GM23338 (cell line): ENCODE data around the gene BCDIN3D. TPM values are rescaled to one million over a fixed set of nuclear protein-coding genes. Genes with fewer than 3 reads are reported as not detected.

Source experiments
- ATAC-seq: fragments of 200-7000 bp; cut with Tn5 transposase; 3 replicates; pipeline ENCODE4 v1.9.1; 2020
- DNase-seq: peaks from one replicate; pipeline ENCODE4 v3.0.0-alpha.2; 2015; ENCODE audit warnings: low spot score
- H2AFZ ChIP-seq: fragments of 200-600 bp; sonication (generic); 2 replicates; pipeline ENCODE4 v1.8.0; 2016; ENCODE audit warnings: antibody characterized with exemption, mild to moderate bottlenecking, moderate library complexity
- H3F3A ChIP-seq: fragments of 200-600 bp; sonication (generic); replicated peaks from 2 replicates; pipeline ENCODE4 v1.8.0; 2017; ENCODE audit warnings: antibody characterized with exemption, mixed run types, low read depth
- H3K27ac ChIP-seq: fragments of 200-600 bp; sonication (generic); 2 replicates; pipeline ENCODE4 v1.6.1; 2016; ENCODE audit warnings: low read depth
- H3K27me3 ChIP-seq: fragments of 200-600 bp; sonication (generic); 2 replicates; pipeline ENCODE4 v1.8.0; 2016; ENCODE audit warnings: mild to moderate bottlenecking, mixed run types, moderate library complexity; ENCODE audit not compliant: insufficient read depth
- H3K36me3 ChIP-seq: fragments of 200-600 bp; sonication (generic); 2 replicates; pipeline ENCODE4 v1.8.0; 2016; ENCODE audit warnings: mild to moderate bottlenecking; ENCODE audit not compliant: insufficient read depth
- H3K4me1 ChIP-seq: fragments of 200-600 bp; sonication (generic); 2 replicates; pipeline ENCODE4 v1.8.0; 2016; ENCODE audit warnings: mild to moderate bottlenecking, moderate library complexity; ENCODE audit not compliant: insufficient read depth
- H3K4me2 ChIP-seq: fragments of 200-600 bp; sonication (generic); 2 replicates; pipeline ENCODE4 v1.7.1; 2017; ENCODE audit warnings: mixed run types
- H3K4me3 ChIP-seq: fragments of 200-600 bp; sonication (generic); 2 replicates; pipeline ENCODE4 v1.6.1; 2016; ENCODE audit warnings: mixed run types
- H3K79me2 ChIP-seq: fragments of 200-600 bp; sonication (generic); replicated peaks from 2 replicates; pipeline ENCODE4 v1.8.0; 2017; ENCODE audit warnings: mild to moderate bottlenecking; ENCODE audit not compliant: insufficient read depth
- H3K9me2 ChIP-seq: fragments of 200-600 bp; sonication (generic); 2 replicates; pipeline ENCODE4 v1.8.0; 2017; ENCODE audit not compliant: insufficient read depth
- H4K20me1 ChIP-seq: fragments of 200-600 bp; sonication (generic); replicated peaks from 2 replicates; pipeline ENCODE4 v1.8.0; 2017; ENCODE audit warnings: mild to moderate bottlenecking; ENCODE audit not compliant: insufficient read depth
- H3K27ac Mint-ChIP-seq: 2 replicates; pipeline ENCODE4 v1.8.0; 2020; ENCODE audit warnings: inconsistent platforms, mild to moderate bottlenecking, moderate library complexity, mixed read lengths
- H3K27me3 Mint-ChIP-seq: 3 replicates; pipeline ENCODE4 v1.8.0; 2022; ENCODE audit warnings: low read depth, mild to moderate bottlenecking, moderate library complexity, mixed read lengths, inconsistent platforms; ENCODE audit not compliant: insufficient read depth, poor library complexity
- H3K36me3 Mint-ChIP-seq: 3 replicates; pipeline ENCODE4 v1.8.0; 2021; ENCODE audit warnings: low read depth, mild to moderate bottlenecking, inconsistent platforms, moderate library complexity, mixed read lengths
- H3K4me1 Mint-ChIP-seq: 3 replicates; pipeline ENCODE4 v1.8.0; 2020; ENCODE audit warnings: mild to moderate bottlenecking, inconsistent platforms, mixed read lengths
- H3K4me3 Mint-ChIP-seq: 3 replicates; pipeline ENCODE4 v1.8.0; 2021; ENCODE audit warnings: moderate library complexity, mild to moderate bottlenecking, inconsistent platforms, mixed read lengths
- H3K9me3 Mint-ChIP-seq: 3 replicates; pipeline ENCODE4 v1.8.0; 2020; ENCODE audit warnings: moderate library complexity, mild to moderate bottlenecking, inconsistent platforms, mixed read lengths
- EZH2 ChIP-seq: fragments of 200-600 bp; sonication (generic); IDR thresholded peaks from one replicate; pipeline ENCODE4 v1.8.0; 2017; ENCODE audit warnings: antibody characterized with exemption, mild to moderate bottlenecking, low read depth; ENCODE audit not compliant: unreplicated experiment
- EZH2phosphoT487 ChIP-seq: fragments of 200-600 bp; sonication (generic); IDR thresholded peaks from one replicate; pipeline ENCODE4 v1.8.1; 2018; ENCODE audit warnings: antibody characterized with exemption; ENCODE audit not compliant: unreplicated experiment
- JUNB ChIP-seq: IDR thresholded peaks from one replicate; pipeline ENCODE4 v1.6.1; 2016; ENCODE audit warnings: antibody characterized with exemption; ENCODE audit not compliant: unreplicated experiment
- NANOG ChIP-seq: IDR thresholded peaks from 2 replicates; pipeline ENCODE4 v1.6.1; 2016; ENCODE audit warnings: antibody characterized with exemption, borderline replicate concordance
- ZNF114 ChIP-seq: fragments of 250-450 bp; sonication (Bioruptor Pico); IDR thresholded peaks from 2 replicates; pipeline ENCODE4 v1.5.0; 2020; ENCODE audit warnings: mild to moderate bottlenecking, moderate library complexity
- ZNF331 ChIP-seq: fragments of 250-450 bp; sonication (Bioruptor Pico); IDR thresholded peaks from 2 replicates; pipeline ENCODE4 v1.5.0; 2020; ENCODE audit warnings: low read depth, mild to moderate bottlenecking, moderate library complexity
- polyA plus RNA-seq: library from polyadenylated mRNA; unstranded; fragments of >200 nt; fragmentation: Nextera tagmentation; extraction: Ambion mirVana; gene quantifications from 2 replicates; pipeline ENCODE4 v1.2.1, GENCODE V29; 2016
- total RNA-seq: library from RNA; depleted of rRNA; stranded (reverse); fragments of >200 nt; shearing (Covaris generic); gene quantifications from 2 replicates; pipeline ENCODE4 v1.2.3, GENCODE V29; 2014
- TF ChIP-seq, protein P1 (sequence below), 2 experiments: fragments of 200-600 bp in 1 of 2; sonication (generic) in 1 of 2; conservative IDR thresholded peaks; 2 replicates each; pipeline versions ENCODE4 v1.5.1 to v1.6.1; 2016 to 2017; ENCODE audit warnings: antibody characterized with exemption in 2 of 2, low read depth in 2 of 2, mild to moderate bottlenecking in 2 of 2, moderate library complexity in 1 of 2
- TF ChIP-seq, protein P2 (sequence below): fragments of 250-450 bp; sonication (Bioruptor Pico); IDR thresholded peaks from 2 replicates; pipeline ENCODE4 v1.5.0; 2020; ENCODE audit warnings: mild to moderate bottlenecking, moderate library complexity

BCDIN3D gene
- total and polyA plus RNA-seq, 2 experiments from 2014 or later = 1.4 to 1.8 TPM

DNA sequence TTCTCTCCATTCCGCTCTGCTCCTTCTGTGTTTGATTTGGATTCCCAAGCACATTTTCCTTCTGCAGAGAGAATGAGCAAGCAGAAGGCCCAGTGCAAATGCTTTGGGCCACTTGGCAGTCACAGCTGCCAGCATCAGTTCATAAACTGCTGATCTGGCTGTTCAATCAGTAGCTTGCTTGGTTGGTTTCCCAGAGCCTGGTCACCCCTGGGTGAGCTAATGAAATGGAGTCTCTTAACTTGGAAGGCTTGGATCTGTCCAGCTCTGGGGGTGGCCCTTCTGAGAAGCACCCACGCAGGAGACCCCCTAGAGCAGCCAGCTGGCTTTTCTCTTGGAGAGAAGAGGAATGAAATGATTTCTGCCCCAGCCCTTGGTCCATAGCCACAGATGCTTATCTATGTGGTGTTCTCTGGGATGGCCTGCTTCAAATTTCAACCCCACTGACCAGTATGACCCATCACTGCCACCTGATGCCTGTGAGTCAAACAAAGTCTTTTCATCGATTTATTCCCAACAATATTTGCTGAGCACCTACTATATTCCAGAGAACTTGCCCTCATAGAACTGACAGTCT lies 30.5 kb upstream of the BCDIN3D start:
- no peaks in the 10 kb centered on the region for H3K36me3 Mint-ChIP-seq
- no peaks in the 10 kb centered on the region for H3K4me1 Mint-ChIP-seq
- Histone ChIP-seq H3K27me3 (no peaks in the 10 kb centered on the region), H3K79me2 (no peaks in the 10 kb centered on the region), H4K20me1 (no peaks in the 10 kb centered on the region), H3K36me3 (no peaks in the 10 kb centered on the region), H3K4me1 (no peaks in the 10 kb centered on the region), H2AFZ (no peak overlapping the region), H3F3A (peaks cover 12% of the 10 kb centered on the region), H3K27ac (no peak overlapping the region), H3K4me3 (no peak overlapping the region), H3K9me2 (no peaks in the 10 kb centered on the region), H3K4me2 (no peak overlapping the region)
- DNase-seq (no peak), ATAC-seq (no peak)
- peaks cover 8% of the 10 kb centered on the region for H3K9me3 Mint-ChIP-seq
- no peak overlapping the region for H3K4me3 Mint-ChIP-seq
- peaks cover 6% of the 10 kb centered on the region for H3K27me3 Mint-ChIP-seq
- H3K27ac Mint-ChIP-seq = no peak overlapping the region
- TF ChIP-seq, protein P1, sequence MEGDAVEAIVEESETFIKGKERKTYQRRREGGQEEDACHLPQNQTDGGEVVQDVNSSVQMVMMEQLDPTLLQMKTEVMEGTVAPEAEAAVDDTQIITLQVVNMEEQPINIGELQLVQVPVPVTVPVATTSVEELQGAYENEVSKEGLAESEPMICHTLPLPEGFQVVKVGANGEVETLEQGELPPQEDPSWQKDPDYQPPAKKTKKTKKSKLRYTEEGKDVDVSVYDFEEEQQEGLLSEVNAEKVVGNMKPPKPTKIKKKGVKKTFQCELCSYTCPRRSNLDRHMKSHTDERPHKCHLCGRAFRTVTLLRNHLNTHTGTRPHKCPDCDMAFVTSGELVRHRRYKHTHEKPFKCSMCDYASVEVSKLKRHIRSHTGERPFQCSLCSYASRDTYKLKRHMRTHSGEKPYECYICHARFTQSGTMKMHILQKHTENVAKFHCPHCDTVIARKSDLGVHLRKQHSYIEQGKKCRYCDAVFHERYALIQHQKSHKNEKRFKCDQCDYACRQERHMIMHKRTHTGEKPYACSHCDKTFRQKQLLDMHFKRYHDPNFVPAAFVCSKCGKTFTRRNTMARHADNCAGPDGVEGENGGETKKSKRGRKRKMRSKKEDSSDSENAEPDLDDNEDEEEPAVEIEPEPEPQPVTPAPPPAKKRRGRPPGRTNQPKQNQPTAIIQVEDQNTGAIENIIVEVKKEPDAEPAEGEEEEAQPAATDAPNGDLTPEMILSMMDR (conservative IDR thresholded peaks at IDR 0.05; ENCODE audit: low read depth in 2 of 2) = no peak
- no peak for TF ChIP-seq EZH2phosphoT487
- TF ChIP-seq, protein P2, sequence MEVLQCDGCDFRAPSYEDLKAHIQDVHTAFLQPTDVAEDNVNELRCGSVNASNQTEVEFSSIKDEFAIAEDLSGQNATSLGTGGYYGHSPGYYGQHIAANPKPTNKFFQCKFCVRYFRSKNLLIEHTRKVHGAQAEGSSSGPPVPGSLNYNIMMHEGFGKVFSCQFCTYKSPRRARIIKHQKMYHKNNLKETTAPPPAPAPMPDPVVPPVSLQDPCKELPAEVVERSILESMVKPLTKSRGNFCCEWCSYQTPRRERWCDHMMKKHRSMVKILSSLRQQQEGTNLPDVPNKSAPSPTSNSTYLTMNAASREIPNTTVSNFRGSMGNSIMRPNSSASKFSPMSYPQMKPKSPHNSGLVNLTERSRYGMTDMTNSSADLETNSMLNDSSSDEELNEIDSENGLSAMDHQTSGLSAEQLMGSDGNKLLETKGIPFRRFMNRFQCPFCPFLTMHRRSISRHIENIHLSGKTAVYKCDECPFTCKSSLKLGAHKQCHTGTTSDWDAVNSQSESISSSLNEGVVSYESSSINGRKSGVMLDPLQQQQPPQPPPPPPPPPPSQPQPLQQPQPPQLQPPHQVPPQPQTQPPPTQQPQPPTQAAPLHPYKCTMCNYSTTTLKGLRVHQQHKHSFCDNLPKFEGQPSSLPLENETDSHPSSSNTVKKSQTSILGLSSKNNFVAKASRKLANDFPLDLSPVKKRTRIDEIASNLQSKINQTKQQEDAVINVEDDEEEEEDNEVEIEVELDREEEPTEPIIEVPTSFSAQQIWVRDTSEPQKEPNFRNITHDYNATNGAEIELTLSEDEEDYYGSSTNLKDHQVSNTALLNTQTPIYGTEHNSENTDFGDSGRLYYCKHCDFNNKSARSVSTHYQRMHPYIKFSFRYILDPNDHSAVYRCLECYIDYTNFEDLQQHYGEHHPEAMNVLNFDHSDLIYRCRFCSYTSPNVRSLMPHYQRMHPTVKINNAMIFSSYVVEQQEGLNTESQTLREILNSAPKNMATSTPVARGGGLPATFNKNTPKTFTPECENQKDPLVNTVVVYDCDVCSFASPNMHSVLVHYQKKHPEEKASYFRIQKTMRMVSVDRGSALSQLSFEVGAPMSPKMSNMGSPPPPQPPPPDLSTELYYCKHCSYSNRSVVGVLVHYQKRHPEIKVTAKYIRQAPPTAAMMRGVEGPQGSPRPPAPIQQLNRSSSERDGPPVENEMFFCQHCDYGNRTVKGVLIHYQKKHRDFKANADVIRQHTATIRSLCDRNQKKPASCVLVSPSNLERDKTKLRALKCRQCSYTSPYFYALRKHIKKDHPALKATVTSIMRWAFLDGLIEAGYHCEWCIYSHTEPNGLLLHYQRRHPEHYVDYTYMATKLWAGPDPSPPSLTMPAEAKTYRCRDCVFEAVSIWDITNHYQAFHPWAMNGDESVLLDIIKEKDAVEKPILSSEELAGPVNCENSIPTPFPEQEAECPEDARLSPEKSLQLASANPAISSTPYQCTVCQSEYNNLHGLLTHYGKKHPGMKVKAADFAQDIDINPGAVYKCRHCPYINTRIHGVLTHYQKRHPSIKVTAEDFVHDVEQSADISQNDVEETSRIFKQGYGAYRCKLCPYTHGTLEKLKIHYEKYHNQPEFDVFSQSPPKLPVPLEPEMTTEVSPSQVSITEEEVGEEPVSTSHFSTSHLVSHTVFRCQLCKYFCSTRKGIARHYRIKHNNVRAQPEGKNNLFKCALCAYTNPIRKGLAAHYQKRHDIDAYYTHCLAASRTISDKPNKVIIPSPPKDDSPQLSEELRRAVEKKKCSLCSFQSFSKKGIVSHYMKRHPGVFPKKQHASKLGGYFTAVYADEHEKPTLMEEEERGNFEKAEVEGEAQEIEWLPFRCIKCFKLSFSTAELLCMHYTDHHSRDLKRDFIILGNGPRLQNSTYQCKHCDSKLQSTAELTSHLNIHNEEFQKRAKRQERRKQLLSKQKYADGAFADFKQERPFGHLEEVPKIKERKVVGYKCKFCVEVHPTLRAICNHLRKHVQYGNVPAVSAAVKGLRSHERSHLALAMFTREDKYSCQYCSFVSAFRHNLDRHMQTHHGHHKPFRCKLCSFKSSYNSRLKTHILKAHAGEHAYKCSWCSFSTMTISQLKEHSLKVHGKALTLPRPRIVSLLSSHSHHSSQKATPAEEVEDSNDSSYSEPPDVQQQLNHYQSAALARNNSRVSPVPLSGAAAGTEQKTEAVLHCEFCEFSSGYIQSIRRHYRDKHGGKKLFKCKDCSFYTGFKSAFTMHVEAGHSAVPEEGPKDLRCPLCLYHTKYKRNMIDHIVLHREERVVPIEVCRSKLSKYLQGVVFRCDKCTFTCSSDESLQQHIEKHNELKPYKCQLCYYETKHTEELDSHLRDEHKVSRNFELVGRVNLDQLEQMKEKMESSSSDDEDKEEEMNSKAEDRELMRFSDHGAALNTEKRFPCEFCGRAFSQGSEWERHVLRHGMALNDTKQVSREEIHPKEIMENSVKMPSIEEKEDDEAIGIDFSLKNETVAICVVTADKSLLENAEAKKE (CRISPR knock-in tag) = no peak
- no peak for TF ChIP-seq ZNF114 (CRISPR knock-in tag)
- no peak for TF ChIP-seq EZH2
- TF ChIP-seq ZNF331 = no peak
- no peak for TF ChIP-seq JUNB
- TF ChIP-seq NANOG = no peak
